GM18519 (cell line): ENCODE measurements around the gene GJD2.

Experiments used
- ATAC-seq: cut with Tn5 transposase; IDR thresholded peaks from one replicate; pipeline ENCODE4 v1.9.1; 2021; ENCODE audit warnings: mild to moderate bottlenecking, moderate library complexity; ENCODE audit not compliant: unreplicated experiment, low FRiP score

The GJD2 gene

GRCh38 chr15:34726406-34727100 lies 28.2 kb downstream of the GJD2 start:
- ATAC-seq: no peak

GRCh38 chr15:34725556-34725955 lies 29.2 kb downstream of the GJD2 start:
- ATAC-seq: no peak

DNA sequence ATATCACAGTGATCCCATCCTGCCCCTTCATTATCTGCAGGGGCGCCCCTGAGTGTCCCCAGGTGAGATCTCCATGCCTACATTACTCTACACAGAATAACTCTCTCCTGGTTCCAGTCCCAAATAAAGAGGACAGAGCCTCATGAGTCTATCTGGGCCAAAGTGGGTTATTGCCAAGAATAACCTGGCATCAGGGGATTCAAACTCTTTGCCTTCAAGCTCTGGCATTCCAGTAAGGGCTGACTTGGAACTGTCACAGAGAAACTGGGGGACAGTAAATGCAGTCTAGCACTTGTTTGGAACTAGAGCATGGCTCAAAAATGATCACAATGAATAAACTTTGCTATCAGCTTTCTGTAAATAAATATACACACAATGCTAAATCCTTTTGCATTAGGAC lies 30.3 kb downstream of the GJD2 start:
- ATAC-seq: no peak

DNA sequence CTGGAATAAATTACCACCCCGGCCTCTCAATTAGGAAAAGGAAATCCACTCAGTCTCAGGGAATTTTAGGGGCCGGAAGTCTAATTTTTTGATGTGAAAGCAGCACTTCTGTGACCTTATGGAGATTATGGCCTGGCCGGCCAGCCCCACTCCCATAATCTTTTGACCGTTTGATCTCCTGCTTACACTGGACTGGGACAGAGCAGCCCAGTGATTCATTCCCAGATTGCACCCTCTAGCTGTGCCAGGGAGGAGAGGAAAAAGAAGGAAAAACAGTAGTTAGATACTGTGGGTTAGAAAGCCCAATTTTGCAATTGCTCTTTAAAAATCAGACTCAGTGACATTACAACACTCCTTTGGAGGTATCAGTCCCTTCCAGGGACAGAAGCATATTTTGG lies 32.4 kb downstream of the GJD2 start:
- no peak for ATAC-seq

GRCh38 chr15:34721802-34722438 lies 32.9 kb downstream of the GJD2 start:
- ATAC-seq: no peak

DNA sequence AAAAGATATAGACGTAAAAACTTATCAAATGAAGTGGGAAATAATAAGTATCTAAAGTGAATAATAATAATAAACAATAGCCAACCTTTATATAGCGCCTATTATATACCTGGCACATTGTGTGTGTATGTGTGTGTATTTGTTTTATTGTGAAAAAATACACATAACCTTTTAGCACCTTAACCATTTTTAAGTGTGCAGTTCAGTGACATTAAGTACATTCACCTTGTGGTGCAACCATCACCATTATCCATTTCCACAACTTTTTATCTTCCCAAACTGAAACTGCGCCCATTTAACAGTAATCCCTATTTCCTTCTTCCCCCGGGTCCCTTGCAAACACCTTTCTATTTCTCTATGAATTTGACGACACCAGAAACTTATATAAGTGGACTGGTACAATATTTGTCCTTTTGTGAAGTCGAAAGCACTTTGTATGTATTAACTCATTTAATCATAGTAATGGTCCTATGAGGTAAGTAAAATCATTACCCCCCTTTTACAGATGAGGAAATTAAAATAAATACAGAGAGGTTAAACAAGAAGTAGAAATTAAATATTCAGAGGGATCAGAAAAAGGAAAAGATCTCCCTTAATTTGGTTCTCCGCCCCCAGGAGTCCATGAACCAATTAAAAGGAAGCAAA lies 33.5 kb downstream of the GJD2 start:
- no peak for ATAC-seq

DNA sequence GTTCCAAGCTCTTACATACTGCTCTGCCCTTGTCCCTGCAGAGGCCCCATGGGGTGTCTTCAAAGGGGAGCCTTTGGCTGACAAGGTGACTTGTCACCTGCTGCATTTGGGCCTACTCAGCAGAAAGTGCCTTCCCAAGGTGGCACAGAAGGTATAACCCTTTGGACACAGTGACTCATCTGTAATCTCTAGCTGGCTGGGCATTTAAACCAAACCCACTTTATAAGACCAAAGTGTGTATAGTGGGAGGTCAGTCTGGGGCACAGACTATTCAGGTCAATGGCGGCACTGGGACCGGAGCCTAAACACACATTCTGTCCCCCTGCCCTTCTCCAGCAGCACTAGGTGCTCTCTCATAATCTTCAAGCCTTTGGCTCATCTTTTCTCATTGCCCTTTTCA lies 35.1 kb downstream of the GJD2 start:
- ATAC-seq: no peak

GRCh38 chr15:34718681-34719665 lies 35.8 kb downstream of the GJD2 start:
- no peak for ATAC-seq

GRCh38 chr15:34717729-34718128 lies 37.1 kb downstream of the GJD2 start:
- ATAC-seq: no peak

DNA sequence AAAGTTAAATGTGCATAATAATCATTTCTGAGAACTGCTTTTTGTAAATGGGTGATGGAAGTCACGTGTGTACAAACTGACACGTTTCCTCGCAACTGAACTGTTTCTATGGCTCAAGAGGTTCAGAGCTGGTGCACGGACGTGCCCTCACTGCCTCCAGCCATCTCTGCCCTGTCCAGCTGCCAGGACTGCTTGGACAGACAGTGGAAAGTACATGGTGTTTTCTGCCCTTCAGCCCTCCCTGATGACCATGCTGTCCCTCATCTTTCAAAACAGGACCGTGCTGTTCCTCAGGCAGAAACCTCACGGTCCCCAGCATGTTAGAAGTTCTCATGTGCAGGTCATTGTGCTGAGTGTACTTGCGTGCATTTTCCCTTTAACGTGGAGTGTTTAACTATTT lies 38.7 kb downstream of the GJD2 start:
- no peak for ATAC-seq

- ATAC-seq: no peak
Measured at GRCh38 chr15:34714476-34715121, 40.2 kb downstream of the GJD2 start.

- no peak for ATAC-seq
Measured at GRCh38 chr15:34713635-34714034, 41.2 kb downstream of the GJD2 start.

- ATAC-seq: no peak
Measured at GRCh38 chr15:34709866-34710265, 44.9 kb downstream of the GJD2 start.

DNA sequence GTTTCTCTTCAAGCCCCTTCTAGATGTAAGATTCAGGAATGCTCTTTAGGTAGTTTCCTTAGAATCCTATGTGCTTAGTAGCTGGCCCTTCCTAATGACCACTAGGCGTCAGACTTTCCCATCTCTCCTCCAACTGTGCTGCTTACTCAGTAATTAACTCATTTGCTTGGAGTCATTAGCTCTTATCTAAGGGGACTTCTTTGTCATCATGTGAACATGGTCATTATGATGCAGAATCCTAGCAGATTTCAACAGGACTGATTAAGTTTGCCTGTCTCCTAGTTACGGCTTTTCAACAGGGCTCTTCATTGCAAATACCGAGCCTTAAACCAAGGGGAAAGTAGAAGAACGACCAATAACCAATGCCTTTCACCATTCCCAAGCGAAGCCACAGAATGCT lies 46.4 kb downstream of the GJD2 start:
- ATAC-seq: no peak

- no peak for ATAC-seq
Measured at GRCh38 chr15:34701536-34701935, 53.3 kb downstream of the GJD2 start.
